Activated effector memory CD4-positive, alpha-beta T cell treated with anti-CD3 and anti-CD28 coated beads, Interleukin-2, amount 50 U/mL, for 16 hours (primary cell): ENCODE results near the gene ETNK2.
"Not testable (repeated sequence)": the region's sequence is repeated elsewhere in the genome, so short reads cannot be mapped to it uniquely, and the experiment has no call there.

Experiments
- DNase-seq: peaks from one replicate; pipeline ENCODE4 v3.0.0-alpha.2; 2020

Gene ETNK2

GRCh38 chr1:204124639-204125038 lies 27.2 kb downstream of the ETNK2 start:
- DNase-seq = no peak

- DNase-seq = no peak
Measured at GRCh38 chr1:204123376-204123775, 28.5 kb downstream of the ETNK2 start.

- DNase-seq = no peak
Measured at GRCh38 chr1:204121840-204122555, 29.8 kb downstream of the ETNK2 start.

- DNase-seq = no peak
Measured at GRCh38 chr1:204116539-204116938, 35.3 kb downstream of the ETNK2 start.

- DNase-seq = no peak
Measured at GRCh38 chr1:204115116-204115515, 36.7 kb downstream of the ETNK2 start.

- DNase-seq = no peak
Measured at GRCh38 chr1:204114606-204115005, 37.2 kb downstream of the ETNK2 start.

GRCh38 chr1:204113896-204114295 lies 37.9 kb downstream of the ETNK2 start:
- DNase-seq = no peak

GRCh38 chr1:204112876-204113730 lies 38.7 kb downstream of the ETNK2 start:
- no peak for DNase-seq

GRCh38 chr1:204110894-204111633 lies 40.8 kb downstream of the ETNK2 start:
- no peak for DNase-seq

GRCh38 chr1:204108312-204109141 lies 43.3 kb downstream of the ETNK2 start:
- no peak for DNase-seq

GRCh38 chr1:204107892-204108291 lies 44.0 kb downstream of the ETNK2 start:
- no peak for DNase-seq

- no peak for DNase-seq
Measured at GRCh38 chr1:204106825-204107224, 45.0 kb downstream of the ETNK2 start.

- no peak for DNase-seq
Measured at GRCh38 chr1:204105131-204105515, 46.7 kb downstream of the ETNK2 start.

- no peak for DNase-seq
Measured at GRCh38 chr1:204104331-204105130, 47.3 kb downstream of the ETNK2 start.

- DNase-seq = no peak
Measured at GRCh38 chr1:204103431-204103741, 48.5 kb downstream of the ETNK2 start.

GRCh38 chr1:204102739-204103430 lies 49.0 kb downstream of the ETNK2 start:
- DNase-seq = no peak

- no peak for DNase-seq
Measured at GRCh38 chr1:204102029-204102611, 49.7 kb downstream of the ETNK2 start.

- DNase-seq = not testable (repeated sequence)
Measured at GRCh38 chr1:204099754-204100153, 52.1 kb downstream of the ETNK2 start.

- no peak for DNase-seq
Measured at GRCh38 chr1:204098683-204099082, 53.2 kb downstream of the ETNK2 start.

- no peak for DNase-seq
Measured at GRCh38 chr1:204096931-204097330, 54.9 kb downstream of the ETNK2 start.
